ENCODE measurements around the gene BRAF.
"Not testable (repeated sequence)": the region's sequence is repeated elsewhere in the genome, so short reads cannot be mapped to it uniquely, and the experiment has no call there.

Gene BRAF

DNA sequence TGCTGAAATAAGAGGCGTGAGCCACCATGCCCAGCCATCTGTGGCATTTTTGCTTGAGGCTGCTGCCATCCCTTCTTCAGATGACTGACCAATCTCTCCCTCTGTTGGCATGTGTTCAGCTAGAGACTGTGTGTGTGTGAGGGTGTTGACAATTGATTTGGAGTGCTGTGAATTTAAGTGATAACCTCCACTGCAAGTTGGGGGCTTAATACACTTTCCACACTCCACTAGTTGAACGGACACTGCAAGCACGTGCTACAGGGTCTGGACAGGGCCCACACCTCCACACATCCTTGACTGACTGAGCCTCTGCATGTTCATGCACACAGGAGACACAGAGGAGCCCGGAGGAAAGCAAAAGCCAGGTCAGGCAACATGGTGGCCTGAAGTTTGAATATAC lies 51.3 kb downstream of the BRAF start:
- DNase-seq: no peak

GRCh38 chr7:140870003-140870402 lies 54.7 kb downstream of the BRAF start:
- no peak for DNase-seq

DNA sequence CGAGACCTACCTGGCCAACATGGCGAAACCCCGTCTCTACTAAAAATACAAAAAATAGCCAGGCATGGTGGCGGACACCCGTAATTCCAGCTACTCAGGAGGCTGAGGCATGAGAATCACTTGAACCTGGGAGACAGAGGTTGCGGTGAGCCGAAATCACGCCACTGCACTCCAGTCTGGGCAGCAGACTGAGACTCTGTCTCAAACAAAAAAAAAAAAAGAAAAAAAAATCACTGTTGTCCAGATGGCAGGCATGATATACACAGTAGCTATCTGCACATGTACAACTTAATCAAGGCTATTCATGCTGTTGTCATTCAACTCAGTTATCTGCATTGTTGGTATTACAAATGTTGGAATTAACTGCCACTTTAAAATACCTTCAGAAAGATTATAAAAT lies 55.3 kb downstream of the BRAF start:
- DNase-seq: no peak

DNA sequence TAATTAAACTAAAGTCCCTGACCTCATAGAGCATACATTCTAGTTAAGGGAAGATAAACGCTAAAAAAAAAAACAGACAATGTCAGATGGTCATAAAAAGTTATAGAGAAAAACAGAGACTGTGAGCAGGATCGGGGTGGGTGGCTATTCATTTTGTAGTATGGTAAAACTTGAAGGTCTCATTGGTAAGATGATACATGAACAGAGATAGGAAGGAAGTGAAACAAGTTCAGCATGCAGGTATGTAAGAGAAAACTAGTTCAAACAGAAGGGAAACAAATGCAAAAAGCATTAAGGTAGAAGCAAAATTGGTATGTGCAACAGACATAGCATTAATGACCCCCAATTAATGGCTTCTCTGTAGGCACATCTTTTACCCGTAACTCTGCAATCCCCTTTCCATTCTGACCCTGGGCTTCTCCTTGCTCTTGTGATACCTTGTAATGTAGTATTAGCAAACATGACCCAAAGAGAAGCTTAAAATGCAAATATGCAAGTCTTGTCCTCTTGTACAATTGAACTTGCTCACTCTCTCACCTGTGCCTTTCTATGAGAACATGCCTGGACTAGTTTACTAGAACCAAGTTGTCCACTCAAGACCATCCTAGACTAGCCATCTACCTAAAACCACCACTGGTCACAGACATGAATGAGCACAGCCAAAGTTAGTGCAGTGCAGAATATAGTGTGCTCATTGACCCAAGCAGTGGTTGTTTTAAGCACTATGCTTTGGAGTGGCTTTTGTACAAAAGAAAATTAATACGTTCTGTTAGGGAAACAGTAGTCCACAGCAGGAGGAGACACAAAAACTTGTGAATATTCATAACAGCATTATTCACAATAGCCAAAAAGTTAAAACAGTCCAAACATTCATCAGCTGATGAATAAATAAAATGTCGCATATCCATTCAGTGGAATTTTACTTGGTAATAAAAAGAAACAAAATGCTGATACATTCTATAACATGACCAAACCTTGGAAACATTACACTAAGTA lies 57.0 kb downstream of the BRAF start:
- DNase-seq: peak; percentile 12

- DNase-seq: no peak
Measured at GRCh38 chr7:140866926-140867325, 57.8 kb downstream of the BRAF start.

DNA sequence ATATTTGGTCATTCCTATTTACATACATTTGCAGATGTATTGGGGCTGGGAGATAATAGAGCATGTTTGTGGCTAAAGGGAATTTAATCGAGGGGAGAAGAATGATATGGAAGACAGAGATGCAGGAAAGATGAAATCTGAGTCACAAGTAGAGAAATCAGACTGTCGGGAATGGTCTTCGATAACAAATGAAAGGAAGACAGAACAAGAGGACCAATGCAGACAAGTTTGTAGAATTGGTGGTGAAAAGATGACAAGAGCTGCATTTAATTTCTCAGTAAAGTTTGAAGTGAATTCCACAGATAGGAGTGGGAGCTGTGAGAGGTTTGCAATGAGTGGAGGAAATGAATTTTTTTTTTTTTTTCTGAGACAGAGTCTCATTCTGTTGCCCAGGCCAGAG lies 60.0 kb downstream of the BRAF start:
- no peak for DNase-seq

- no peak for DNase-seq
Measured at GRCh38 chr7:140863867-140864266, 60.9 kb downstream of the BRAF start.

DNA sequence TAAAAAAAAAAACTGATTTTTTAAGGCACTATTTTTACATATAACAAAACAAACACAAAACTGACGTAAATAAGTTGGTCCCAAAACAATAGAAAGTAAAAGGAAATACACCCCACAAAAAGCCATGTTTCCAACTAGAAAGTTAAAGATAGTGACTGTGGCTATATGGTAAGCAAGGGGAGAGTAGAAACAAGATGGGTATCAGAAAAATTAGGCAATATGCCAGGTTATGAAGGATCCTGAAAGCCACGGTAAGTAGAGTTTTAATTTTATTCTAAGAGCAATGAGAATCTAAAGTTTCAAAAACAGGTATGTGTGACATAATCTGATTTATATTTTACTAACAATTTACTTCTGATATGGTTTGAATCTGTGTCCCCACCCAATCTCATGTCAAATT lies 61.5 kb downstream of the BRAF start:
- DNase-seq: no peak

DNA sequence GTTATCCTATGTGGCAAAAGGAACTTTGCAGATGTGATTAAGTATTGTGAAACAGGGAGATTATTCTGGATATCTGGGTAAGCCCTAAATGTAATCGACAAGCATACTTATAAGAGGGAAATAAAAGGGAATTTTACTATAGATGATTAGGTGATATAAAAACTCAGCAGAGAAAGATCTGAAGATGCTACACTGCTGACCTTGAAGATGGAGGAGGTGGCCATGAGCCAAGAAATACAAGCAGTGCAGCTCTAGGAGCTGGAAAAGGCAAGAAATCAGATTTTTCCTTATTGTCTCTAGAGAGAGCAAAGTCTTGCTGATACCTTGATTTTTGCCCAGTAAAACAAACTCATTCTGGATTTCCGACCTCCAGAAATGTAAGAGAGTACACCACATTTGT lies 67.7 kb downstream of the BRAF start:
- DNase-seq: no peak

DNA sequence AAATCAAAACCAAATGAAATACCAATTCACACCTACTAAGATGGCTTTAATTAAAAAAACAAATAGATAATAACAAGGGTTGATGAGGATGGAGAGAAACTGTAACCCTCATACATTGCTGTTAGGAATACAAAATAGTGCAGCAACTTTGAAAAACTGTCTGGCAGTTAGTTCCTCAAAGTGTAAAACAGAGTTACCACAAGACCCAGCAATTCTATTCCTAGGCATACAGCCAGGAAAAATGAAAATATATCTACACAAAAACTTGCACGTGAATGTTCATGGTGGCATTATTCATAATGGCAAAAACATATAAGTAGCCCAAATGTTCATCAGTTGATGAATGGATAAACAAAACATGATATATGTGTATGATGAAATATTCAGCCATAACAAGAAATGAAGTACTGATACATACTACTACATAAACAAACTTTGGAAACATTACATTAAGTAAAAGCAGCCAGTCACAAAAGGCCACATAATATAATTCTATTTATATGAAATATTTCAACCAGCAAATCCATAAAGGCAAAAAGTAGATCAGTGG lies 83.5 kb downstream of the BRAF start:
- no peak for DNase-seq

DNA sequence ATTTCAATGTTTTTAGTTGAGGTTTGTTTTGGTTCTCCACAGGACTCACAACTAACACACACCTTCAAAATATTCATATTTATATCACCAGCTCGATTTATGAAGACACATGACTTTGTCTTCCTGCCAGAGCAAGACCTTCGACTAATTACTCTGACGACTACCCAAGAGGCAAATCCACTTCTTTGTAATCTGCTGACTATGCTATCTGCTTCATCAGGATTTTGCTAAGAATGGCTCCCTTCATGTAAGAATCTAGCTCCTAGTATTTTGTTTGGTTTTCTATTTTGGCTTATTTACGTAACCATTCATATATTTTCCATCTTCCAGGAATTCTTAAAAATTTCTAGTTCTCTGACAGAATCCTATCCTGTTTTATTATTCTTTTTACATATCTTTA lies 93.0 kb downstream of the BRAF start:
- DNase-seq: no peak

- DNase-seq: no peak
Measured at GRCh38 chr7:140829720-140830119, 95.0 kb downstream of the BRAF start.

DNA sequence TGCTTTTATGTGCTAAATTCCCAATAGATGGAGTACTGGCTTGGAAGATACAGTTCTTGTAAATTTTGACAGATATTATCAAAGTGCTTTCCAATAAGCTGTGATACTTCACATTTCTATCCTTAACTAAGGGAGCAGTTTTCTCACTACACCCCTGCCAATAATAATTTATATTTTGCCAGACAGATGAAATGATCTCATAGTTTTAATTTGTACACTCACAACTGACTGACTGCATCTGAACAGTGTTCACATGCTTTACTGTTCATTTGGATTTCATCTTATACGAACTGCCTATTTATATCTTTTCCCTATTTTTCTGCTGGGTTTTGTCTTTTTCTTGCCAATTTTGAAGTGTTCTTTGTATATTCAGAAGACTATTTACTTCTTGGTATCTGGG lies 96.0 kb downstream of the BRAF start:
- DNase-seq: no peak

DNA sequence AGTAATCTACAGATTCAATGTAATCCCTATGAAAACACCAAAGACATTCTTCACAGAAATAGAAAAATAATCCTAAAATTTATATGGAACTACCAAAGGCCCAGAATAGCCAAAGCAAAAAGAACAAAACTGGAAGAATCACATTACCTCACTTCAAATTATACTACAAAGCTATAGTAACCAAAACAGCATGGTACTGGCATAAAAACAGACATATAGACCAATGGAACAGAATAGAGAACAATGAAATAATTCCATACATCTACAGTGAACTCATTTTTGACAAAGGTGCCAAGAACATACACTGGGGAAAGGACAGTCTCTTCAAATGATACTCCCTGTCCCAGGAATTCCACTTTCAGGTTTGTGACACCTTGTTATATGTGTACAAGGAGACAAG lies 107.3 kb downstream of the BRAF start:
- not testable (repeated sequence) for DNase-seq

GRCh38 chr7:140810830-140811556 lies 113.7 kb downstream of the BRAF start:
- peak; percentile 71 for DNase-seq

- DNase-seq: no peak
Measured at GRCh38 chr7:140810385-140810784, 114.3 kb downstream of the BRAF start.

DNA sequence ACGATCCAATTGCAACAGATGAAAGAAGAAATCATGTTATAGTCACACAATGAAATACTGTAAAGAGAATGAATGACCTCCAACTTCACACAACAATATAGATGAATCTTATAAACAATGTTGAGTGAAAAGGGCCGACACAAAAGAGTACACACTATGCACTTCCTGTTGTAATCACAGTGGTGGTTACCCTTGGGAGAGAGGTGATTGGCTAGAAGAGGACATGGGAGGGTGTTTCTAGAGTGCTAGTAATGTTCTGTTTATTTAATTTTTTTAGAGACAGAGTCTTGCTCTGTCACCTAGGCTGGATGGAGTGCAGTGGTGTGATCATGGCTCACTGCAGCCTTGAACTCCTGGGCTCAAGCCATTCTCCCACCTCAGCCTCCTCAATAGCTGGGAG lies 145.8 kb downstream of the BRAF start:
- no peak for DNase-seq

DNA sequence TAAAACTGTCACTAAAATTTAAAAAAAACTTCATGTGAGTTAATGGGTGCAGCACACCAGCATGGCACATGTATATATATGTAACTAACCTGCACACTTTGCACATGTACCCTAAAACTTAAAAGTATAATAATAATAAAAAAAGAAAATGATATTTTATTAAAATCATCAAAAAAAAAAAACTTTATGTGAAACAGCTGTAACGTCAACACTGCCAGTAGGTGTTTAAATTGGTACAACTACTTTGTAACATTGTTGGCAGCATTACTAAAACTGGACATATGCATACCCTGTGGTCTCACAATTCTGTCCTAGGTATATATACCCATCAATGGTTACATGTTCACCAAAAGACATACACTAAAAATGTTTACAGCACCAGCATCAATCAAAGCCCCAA lies 146.2 kb downstream of the BRAF start:
- DNase-seq: no peak

- DNase-seq: no peak
Measured at GRCh38 chr7:140774371-140774770, 150.4 kb downstream of the BRAF start.

- DNase-seq: no peak
Measured at GRCh38 chr7:140773104-140773503, 151.6 kb downstream of the BRAF start.

GRCh38 chr7:140771826-140772225 lies 152.9 kb downstream of the BRAF start:
- DNase-seq: no peak

DNA sequence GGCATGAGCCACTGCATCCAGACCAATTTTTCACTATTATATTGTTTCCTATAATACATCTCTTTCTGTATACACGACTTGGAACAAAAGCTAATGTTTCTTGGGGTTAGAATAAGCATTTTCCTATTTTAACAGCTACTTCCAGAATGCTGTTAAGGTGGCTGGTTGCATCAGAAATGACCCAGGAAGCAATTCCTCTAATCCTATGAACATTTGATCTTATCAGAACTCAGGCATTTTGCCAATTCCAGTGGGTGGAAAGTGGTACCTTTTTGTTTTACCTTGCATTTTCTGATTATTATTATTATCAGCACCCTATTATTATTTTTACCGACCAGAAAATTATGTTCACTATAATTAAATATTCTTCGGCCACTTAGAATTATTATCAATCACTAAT lies 154.9 kb downstream of the BRAF start:
- DNase-seq: no peak

DNA sequence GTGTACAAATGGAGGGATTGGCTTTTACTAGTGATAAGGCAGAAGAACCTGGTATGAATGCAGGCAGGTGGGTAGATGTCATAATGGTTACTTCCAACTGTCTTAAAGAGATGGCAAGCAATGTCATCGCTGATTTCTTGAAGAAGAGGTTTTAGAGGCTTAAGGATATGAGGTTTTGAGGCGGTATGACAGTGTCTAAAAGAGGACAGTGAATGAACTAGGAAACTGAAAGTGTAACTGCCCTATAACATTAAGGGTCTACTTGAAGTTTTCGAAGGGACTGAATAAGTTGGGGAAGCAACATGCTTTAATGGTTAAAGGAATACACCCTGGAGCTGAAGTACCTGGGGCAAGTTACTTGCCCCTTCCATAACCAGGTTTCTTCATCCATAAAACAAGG lies 157.3 kb downstream of the BRAF start:
- DNase-seq: no peak

- DNase-seq: not testable (repeated sequence)
Measured at GRCh38 chr7:140765441-140765840, 159.3 kb downstream of the BRAF start.
